MCF 10A (cell line): ENCODE results near the gene SARM1. TPM values are rescaled to one million over a fixed set of nuclear protein-coding genes. Genes with fewer than 3 reads are reported as not detected.

Source experiments
- BruUV-seq: library from RNA; stranded (reverse); fragments of 400-500 nt; replicated peaks from 2 replicates; lab custom pipeline; 2021; lab: Mats Ljungman, UMichigan
- CTCF ChIA-PET: fragments of 300-600 bp; sonication (Branson Sonifier 250); formaldehyde crosslinking; extraction: SDS; loops from one replicate; lab custom pipeline; 2021; ENCODE audit warnings: antibody characterized with exemption, inconsistent platforms; lab: Yijun Ruan, JAX
- POLR2A ChIA-PET: fragments of 300-600, 350-650 bp; sonication (Branson Sonifier 250); formaldehyde crosslinking; extraction: SDS; loops from one replicate; lab custom pipeline; 2020; ENCODE audit warnings: antibody characterized with exemption, inconsistent platforms; lab: Yijun Ruan, JAX
- DNase-seq: peaks from one replicate; pipeline ENCODE4 v3.0.0-alpha.2; 2018; ENCODE audit not compliant: unreplicated experiment
- H3K27ac Mint-ChIP-seq: one replicate; pipeline ENCODE4 v1.8.0; 2022; ENCODE audit warnings: mild to moderate bottlenecking, low read depth, mixed read lengths; ENCODE audit not compliant: unreplicated experiment
- H3K27me3 Mint-ChIP-seq: one replicate; pipeline ENCODE4 v1.8.0; 2022; ENCODE audit warnings: mixed read lengths; ENCODE audit not compliant: insufficient read depth, unreplicated experiment
- H3K36me3 Mint-ChIP-seq: one replicate; pipeline ENCODE4 v1.8.0; 2022; ENCODE audit warnings: mild to moderate bottlenecking, moderate library complexity, mixed read lengths; ENCODE audit not compliant: insufficient read depth, unreplicated experiment
- H3K4me1 Mint-ChIP-seq: one replicate; pipeline ENCODE4 v1.8.0; 2022; ENCODE audit warnings: mixed read lengths; ENCODE audit not compliant: insufficient read depth, unreplicated experiment
- H3K4me3 Mint-ChIP-seq: one replicate; pipeline ENCODE4 v1.8.0; 2022; ENCODE audit warnings: mild to moderate bottlenecking, moderate library complexity, mixed read lengths; ENCODE audit not compliant: unreplicated experiment
- H3K9me3 Mint-ChIP-seq: one replicate; pipeline ENCODE4 v1.8.0; 2022; ENCODE audit warnings: mixed read lengths; ENCODE audit not compliant: unreplicated experiment
- CTCF ChIP-seq: fragments of 200-600 bp; IDR thresholded peaks from one replicate; pipeline ENCODE4 v1.8.0; 2022; ENCODE audit warnings: antibody characterized with exemption, mild to moderate bottlenecking; ENCODE audit not compliant: unreplicated experiment
- intact Hi-C: fragments of 100-400 bp; cut with micrococcal nuclease; formaldehyde crosslinking; loops from 2 replicates; pipeline ENCODE4 v1.14.1; 2022
- total RNA-seq: library from RNA; stranded (reverse); gene quantifications from 2 replicates; pipeline ENCODE4 v1.2.3, GENCODE V29; 2022

The SARM1 gene
- total RNA-seq, 1 experiment from 2014 or later = 0.63 TPM

DNA sequence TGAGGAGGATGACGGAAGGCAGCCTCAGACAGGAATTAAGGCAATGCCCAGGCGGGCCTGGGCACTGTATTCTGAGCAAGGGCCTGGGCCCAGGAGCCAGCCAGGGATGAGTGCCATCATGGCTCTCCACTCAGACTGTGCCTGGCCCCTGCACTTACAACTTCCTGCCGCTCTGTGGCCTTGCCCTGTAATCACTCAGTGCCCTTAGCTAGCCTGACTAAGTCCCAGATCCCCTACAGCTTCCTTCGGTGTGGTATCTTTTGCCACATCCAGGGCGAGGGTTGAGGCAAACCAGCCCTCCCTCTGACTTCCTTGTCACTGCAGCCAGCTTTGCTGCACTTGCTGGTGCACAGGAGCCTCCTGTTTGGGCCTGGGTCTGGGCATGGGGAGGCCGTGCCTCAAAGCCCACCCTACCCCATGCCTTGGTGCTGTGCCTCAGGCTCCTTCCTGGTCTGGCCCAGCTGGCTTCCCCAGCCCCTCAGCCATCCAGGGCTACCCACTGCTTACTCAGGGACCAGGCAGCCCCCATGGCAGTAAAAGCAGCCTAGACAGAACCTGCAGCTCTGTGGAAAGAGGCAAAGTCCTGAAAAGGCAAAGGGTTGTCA is 25.2 kb downstream of the SARM1 start:
- H3K27ac Mint-ChIP-seq = no peak overlapping the region
- CTCF ChIA-PET = interaction anchor here (0.9 kb wide), 1 partner anchor 10 kb away, joined by 3 read pairs; no protein-coding TSS in a partner anchor

DNA sequence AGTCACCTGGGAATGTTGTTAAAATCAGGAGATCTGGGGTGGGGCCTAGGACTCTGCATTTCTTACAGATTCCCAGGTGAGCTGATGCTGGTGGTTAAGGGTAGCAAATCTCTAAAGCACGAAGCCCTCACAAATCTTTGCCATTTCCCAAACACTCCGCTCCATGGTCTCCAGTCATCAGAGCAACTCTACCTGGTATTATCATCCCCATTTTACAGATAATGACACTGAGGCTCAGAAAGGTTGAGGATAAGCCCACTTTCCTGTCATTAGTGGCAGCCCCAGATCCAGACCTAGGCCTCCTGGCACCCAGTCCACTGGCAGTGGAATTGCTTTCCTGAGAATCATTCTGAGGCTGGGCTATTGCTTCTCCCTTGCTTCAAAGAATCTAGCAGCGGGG is 25.8 kb downstream of the SARM1 start:
- no peak for DNase-seq
- Mint-ChIP-seq H3K36me3 (peaks cover 25% of the 10 kb centered on the region), H3K4me1 (peaks cover 12% of the 10 kb centered on the region), H3K27ac (no peak overlapping the region), H3K9me3 (no peaks in the 10 kb centered on the region), H3K4me3 (no peak overlapping the region), H3K27me3 (no peaks in the 10 kb centered on the region)
- intact Hi-C loops = no loop called here
- ChIA-PET CTCF (interaction anchor here (0.6 kb wide), 1 partner anchor 144 kb away, joined by 6 read pairs; no protein-coding TSS in a partner anchor), POLR2A (interaction anchor here (0.6 to 5.5 kb wide), 9 partner anchors 9 to 95 kb away, joined by 3 to 49 read pairs (median 7); partner anchors contain the start of genes POLDIP2 and SLC46A1)
- BruUV-seq = no TSS peak
- no peak for TF ChIP-seq CTCF

More for the DNA sequence above, 25.2 kb downstream of the SARM1 start:
- intact Hi-C loops = no loop called here
- H3K27me3 Mint-ChIP-seq = no peaks in the 10 kb centered on the region
- POLR2A ChIA-PET = interaction anchor here (0.6 to 5.5 kb wide), 12 partner anchors 9 to 117 kb away, joined by 3 to 49 read pairs (median 4); partner anchors contain the start of genes POLDIP2 and SLC46A1
- DNase-seq = no peak
- H3K4me1 Mint-ChIP-seq = peaks cover 12% of the 10 kb centered on the region
- no peak overlapping the region for H3K4me3 Mint-ChIP-seq
- no TSS peak for BruUV-seq
- no peaks in the 10 kb centered on the region for H3K9me3 Mint-ChIP-seq
- no peak for TF ChIP-seq CTCF
- peaks cover 20% of the 10 kb centered on the region for H3K36me3 Mint-ChIP-seq

GRCh38 chr17:28397687-28398279 is 26.3 kb downstream of the SARM1 start:
- POLR2A ChIA-PET = interaction anchor here (0.6 to 5.5 kb wide), 8 partner anchors 8 to 95 kb away, joined by 3 to 49 read pairs (median 6); partner anchors contain the start of genes POLDIP2 and SLC46A1
- Mint-ChIP-seq H3K9me3 (no peaks in the 10 kb centered on the region), H3K36me3 (peaks cover 30% of the 10 kb centered on the region), H3K4me1 (peaks cover 12% of the 10 kb centered on the region), H3K27ac (no peak overlapping the region), H3K27me3 (no peaks in the 10 kb centered on the region), H3K4me3 (no peak overlapping the region)
- CTCF ChIA-PET = interaction anchor here (0.6 to 1.0 kb wide), 2 partner anchors 10 to 143 kb away, joined by 3 to 6 read pairs; no protein-coding TSS in a partner anchor
- BruUV-seq = no TSS peak
- DNase-seq = no peak
- no peak for TF ChIP-seq CTCF
- intact Hi-C loops = no loop called here
